HG02870 (cell line): ENCODE data around the gene GIGYF2.
"Not testable (repeated sequence)": the region's sequence is repeated elsewhere in the genome, so short reads cannot be mapped to it uniquely, and the experiment has no call there.

Source experiments
- ATAC-seq: cut with Tn5 transposase; IDR thresholded peaks from one replicate; pipeline ENCODE4 v1.9.1; 2021; ENCODE audit warnings: mild to moderate bottlenecking, moderate library complexity; ENCODE audit not compliant: unreplicated experiment

Gene GIGYF2

DNA sequence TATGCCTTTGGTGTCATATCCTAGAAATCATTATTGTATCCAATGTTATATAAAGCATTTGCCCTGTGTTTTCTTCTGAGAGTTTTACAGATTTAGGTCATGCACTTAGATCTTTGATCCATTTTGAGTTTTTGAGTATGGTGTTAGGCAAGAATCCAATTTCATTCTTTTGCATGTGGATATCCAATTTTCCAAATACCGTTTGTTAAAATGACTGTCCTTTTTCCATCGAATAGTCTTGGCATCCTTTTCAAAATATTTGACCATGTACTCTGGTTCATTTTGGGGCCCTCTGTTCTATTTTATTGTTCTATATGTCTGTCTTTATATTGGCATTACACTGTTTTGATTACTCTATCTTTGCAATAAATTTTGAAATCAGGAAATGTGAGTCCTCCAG is 103.0 kb downstream of the GIGYF2 start:
- no peak for ATAC-seq

DNA sequence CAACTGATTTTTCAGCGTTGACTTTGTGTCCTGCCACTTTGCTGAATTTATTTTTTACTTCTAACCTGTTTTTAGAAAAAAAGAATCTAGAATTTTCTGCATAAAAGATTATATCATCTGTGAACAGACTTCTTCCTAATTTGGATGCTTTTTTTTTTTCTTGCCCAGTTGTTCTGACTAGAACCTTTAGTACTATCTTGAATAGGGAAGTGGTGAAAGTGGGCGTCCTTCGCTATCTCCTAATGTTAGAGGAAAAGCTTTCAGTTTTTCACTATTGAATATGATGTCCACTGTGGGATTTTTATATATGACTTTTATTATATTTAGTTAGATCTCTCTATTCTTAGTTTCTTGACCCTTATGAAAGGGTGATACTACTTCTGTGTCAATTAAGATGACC is 105.0 kb downstream of the GIGYF2 start:
- ATAC-seq: no peak

DNA sequence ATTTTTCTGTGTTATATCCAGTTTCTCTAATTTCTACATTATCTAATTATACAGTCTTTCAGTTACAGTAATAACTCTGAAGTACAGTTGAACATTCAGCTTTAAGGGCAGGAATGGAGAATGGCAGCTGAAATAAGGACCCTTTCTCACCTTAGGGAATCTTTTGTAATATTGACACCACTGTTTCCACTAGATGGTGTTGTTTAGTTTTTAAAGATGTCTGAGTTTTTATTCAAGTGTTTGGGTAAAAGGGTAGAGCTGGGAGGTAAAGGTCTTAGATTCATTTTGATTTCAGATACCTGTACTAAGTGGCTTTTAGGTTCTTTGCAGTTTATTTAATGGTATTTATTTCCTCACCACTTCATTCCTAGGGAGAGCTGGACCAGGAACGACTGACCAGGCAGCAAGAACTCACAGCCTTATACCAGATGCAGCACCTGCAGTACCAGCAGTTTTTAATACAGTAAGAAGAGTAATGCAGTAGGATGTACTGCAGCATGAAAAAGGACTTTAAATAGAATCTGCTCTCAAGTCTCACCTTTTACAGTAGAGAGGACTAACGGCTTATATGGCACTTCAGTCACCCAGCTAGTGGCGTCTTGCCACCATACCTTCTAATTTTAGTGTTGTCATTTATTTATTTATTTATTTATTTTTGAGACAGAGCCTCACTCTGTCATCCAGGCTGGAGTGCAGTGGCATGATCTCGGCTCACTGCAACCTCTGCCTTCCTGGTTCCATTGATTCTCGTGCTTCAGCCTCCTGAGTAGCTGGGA is 112.4 kb downstream of the GIGYF2 start:
- no peak for ATAC-seq

DNA sequence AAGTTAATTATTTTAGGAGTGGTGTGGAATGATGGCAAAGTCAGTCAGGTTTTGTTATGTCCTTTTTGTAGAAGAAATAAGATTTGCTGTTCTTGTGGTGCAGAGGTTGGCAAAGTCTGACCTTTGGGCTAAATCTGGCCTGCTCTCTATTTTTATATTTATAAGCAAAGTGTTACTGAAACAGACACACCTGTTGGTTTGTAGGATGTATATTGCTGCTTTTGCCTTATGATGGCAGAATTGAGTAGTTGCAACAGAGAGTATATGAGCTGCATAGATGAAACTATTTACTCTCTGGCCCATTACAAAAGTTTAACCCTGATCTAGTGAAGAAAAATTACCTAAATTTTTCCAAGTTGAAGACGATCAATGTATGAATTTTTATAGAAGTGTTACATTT is 113.3 kb downstream of the GIGYF2 start:
- ATAC-seq: no peak

DNA sequence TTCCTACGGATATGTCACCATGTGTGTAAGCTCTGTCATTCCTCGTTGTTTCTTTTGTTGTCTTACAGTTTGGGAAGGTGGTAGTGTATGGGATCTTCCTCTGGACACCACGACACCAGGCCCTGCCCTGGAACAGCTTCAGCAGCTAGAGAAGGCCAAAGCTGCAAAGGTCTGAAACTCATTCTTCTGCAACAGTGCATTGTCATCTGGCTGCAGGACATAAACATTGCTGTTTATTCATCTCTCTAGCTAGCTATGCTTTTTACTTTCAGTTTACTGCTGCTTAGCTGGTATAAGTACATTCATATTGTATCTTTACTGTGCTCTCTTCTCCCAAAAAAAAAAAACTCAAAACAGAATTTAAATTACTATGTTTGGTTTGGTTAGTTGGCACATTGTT is 118.4 kb downstream of the GIGYF2 start:
- no peak for ATAC-seq

DNA sequence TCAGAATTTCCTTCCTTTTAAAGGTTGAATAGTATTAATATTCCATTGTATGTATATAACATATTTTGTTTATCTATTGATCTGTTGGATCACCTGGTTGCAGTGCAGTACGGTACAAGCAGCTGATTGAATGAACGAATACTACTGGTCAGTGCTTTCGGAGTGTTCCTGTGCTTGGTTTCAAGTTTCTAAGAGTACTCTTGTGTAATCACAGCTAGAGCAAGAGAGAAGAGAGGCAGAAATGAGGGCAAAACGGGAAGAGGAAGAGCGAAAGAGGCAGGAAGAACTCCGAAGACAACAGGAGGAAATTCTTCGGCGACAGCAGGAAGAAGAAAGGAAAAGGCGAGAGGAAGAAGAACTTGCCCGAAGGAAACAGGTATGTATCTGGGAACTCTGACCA is 119.5 kb downstream of the GIGYF2 start:
- ATAC-seq: no peak

DNA sequence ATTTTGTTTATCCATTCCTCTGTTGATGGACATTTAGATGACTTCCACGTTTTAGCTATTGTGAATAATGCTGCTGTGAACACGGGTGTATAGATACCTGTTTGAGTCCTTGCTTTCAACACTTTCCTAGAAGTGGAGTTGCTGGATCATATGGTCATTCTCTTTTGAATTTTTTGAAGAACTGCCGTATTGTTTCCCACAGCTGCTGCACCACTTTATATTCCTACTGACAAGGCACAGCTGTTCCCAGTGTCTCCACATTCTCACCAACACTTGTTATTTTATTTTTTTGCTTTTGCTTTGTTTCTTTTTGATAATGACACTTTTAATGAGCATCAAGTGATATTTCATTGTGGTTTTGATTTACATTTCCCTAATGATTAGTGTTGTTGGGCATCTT is 120.6 kb downstream of the GIGYF2 start:
- no peak for ATAC-seq

DNA sequence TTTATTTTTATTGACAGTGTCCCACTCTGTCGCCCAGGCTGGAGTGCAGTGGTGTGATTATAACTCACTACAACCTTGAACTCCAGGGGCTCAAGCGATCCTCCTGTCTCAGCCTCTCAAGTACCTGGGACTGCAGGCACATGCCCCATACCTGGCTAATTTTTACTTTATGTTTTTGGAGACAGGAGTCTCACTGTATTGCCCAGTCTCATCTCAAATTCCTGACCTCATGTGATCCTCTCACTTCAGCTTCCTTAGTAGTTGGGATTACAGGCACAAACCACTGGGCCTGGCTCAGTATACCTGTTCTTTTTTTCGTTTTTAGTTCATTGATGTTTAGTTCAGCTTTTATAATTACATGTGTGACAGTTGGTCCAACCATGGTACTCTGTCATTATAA is 132.9 kb downstream of the GIGYF2 start:
- no peak for ATAC-seq

DNA sequence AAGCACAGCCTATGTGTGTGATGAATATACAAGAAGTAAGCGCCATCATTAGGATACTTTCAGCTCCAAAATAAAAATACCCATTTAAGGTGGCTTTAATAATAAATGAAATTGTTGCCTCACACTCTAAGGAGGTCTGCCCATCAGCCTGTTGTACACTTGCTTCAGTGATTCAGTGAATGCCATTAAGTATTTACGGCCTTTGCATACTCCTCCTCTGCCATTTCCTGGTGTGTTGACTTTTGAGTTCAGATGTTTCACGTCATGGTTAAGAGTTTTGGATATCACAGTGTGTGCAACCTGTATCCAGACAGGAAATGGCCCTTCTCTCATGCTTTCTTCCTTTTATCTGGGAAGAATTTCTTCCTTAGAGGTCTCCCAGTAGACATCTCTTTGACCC is 134.4 kb downstream of the GIGYF2 start:
- ATAC-seq: no peak

DNA sequence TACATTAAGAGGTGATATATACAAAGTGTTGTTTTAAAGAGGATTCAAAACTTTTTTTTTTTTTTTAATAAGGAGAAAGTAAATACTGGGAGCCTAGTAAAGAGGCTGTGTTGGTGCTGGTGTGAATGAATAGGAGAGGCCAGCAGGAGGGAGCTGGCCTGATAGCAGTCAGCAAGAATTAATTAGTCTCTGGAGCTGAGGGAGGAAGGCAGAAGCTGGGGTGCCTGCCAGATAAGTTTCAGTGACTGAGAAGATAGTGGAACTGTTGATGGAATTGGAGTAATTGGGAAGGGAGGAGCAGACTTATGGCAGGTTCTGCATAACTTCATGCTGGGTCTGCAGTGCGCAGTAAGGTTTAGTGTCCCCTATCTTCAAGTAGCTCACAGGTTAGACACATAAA is 136.7 kb downstream of the GIGYF2 start:
- no peak for ATAC-seq

DNA sequence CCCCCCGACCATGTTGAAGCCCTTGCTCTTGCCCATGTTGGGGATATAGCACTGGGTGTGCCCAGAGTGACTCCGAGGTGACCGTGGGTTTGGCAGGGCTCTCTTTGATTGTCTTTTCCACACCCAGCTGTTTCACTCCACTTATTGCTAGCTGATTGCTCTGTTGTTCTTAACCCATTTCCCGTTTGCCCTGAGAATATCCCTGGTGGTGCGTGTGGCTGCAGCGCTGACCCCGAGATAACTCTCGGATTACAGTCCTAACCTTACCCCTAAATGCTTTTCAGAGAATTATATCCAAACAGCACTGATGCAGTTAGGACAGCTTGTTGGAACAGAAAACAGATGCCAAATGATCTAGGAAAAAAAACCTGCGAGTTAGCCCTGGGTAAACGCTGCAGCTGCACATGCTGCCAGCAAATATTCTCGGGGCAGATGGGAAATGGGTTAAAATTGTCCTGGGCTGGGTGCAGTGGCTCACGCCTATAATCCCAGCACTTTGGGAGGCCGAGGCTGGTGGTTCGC is 138.6 kb downstream of the GIGYF2 start:
- no peak for ATAC-seq

DNA sequence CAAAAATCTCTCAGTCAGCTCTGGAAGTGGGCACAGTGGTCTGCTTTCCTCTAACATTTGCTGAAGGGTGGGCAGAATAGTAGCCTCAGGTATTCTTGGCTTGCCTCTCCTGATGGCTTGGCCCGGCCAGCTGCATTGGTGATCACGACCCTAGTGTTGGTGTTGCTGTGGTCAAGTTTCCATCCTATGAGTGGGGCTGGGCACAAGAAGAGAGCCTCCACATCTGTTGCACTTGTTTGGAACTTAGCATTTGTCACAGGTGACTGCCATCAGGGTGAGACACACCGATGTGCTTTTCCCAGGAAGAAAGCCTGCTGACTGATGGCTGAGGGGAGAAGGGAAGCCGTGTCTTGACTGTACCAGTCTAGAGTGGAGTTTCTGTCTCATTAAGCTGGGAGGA is 139.8 kb downstream of the GIGYF2 start:
- ATAC-seq: no peak

DNA sequence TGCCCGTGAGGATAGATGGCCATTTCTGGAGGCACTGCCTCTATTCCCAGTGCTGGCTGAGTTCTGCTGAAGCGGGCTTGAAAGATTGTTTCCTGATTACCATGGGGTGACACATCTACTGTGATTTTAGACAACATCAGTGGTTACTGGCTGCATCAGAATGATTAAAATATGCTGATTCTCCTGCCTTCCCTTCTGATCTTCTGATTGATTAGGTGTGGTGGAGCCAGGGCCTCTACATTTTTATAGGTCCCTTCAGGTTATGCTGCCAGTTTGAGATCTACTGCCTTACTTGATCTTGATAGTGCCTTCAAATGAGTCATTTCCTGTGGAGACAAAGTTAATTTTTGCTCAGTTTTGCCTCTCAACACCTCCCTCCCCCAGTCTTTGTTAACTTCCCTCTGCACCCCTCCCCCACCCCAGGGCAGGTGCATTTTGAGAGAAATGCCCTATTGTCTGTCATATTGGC is 141.3 kb downstream of the GIGYF2 start:
- ATAC-seq: no peak

DNA sequence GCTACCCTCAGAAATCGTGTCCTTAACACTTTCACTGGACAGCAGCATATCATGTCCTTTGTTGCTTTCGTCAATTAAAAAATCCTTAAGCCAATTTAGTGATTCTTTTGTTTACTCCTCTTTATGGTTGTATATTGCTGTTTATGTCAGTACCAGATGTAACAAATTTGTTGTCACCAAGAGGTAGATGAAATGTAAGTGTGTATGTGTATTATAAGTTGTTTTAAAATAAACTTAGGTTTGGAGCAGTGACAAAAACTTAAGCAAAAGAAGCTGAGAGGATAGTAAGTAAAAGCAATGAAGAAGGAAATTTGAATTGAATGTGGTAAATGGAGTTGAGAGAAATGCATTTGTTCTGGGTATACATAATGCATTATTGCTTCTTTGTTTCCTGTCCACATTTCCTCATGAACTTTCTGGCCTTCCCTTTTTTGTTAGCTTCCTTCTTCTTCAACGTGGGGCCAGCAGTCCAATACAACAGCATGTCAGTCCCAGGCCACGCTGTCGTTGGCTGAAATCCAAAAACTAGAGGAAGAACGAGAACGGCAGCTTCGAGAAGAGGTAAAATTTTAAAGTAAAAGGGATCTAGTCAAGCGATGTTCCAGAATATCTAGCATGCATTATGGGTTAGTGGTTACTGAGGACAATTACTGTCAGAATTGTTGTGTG is 142.4 kb downstream of the GIGYF2 start:
- ATAC-seq: no peak

DNA sequence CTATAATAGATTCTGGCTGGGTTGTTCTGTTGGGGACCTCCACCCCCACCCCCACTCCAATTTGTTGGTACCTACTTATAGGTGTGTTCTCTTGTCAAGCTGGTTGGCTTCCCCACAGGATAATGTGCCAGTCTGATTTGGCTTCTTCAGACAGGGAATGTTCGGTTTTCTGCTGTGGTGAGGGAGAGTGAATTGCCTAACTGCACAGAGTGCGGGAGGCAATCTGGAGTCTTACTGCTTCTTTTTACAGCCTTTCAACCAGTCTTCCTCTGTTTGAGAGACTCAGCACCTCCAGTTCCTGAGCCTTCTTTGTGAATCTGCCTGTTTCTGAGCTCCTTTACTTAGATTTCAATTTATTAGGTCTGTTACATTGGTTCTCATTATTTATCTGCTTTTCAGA is 145.6 kb downstream of the GIGYF2 start:
- no peak for ATAC-seq

DNA sequence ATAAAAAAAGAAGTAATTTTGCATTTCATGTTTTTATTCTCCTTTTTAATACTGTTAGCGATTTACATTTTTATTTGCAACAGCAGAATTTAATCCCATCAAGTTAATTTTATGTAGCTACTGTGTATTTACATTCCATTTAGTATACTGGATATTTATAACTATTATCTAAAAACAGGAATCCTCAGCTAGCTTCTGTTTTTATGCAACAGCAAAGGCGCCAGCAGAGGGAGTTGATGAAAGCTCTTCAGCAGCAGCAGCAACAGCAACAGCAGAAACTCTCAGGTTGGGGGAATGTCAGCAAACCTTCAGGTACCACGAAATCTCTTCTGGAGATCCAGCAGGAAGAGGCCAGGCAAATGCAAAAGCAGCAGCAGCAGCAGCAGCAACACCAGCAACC is 146.7 kb downstream of the GIGYF2 start:
- ATAC-seq: no peak

DNA sequence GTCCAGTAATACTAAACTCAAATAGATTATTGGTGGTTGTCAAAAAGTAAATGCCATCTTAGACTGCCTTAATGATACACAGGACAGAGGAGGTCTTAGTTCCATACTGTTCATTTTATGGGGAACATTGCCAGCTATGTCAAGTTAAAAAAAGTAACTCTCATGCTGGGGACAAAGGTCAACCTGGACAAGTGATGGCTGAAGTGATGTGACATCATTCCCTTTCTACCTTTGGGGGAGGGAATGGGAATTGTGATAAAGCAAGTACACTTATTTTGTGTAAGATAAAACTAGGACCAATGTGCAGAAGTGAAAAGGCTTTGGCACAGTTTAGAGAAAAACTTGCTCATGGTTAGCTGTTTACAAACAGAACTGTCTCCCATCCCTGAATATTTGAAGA is 148.9 kb downstream of the GIGYF2 start:
- no peak for ATAC-seq

DNA sequence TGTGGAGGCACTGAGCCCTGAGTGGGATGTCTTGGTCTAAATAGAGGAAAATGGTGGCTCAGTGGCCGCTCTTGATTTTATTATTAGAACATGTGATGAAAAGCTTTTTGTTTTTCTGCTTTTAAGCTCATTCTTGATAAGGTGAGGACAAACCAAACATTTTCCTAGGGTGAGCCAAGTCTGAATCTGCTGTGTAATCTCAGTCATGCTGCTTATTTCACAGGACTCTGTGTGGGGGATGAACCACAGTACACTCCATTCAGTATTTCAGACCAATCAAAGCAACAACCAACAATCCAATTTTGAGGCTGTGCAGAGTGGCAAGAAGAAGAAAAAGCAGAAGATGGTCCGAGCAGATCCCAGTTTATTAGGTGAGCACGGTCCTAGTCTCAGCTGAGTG is 152.9 kb downstream of the GIGYF2 start:
- no peak for ATAC-seq

DNA sequence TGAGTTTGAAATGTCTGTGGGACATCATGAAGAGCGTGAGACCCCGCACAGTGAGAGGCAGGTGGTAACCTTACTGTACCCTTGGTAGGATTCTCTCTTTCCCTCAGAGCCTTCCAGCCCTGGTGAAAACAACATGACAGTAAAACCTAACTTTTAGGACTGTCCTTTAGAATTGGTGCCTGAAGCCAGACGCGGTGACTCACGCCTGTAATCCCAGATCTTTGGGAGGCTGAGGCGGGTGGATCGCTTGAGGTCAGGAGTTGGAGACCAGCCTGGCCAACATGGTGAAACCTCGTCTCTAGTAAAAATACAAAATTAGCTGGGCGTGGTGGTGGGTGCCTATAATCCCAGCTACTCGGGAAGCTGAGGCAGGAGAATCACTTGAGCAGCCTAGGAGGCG is 154.9 kb downstream of the GIGYF2 start:
- not testable (repeated sequence) for ATAC-seq

DNA sequence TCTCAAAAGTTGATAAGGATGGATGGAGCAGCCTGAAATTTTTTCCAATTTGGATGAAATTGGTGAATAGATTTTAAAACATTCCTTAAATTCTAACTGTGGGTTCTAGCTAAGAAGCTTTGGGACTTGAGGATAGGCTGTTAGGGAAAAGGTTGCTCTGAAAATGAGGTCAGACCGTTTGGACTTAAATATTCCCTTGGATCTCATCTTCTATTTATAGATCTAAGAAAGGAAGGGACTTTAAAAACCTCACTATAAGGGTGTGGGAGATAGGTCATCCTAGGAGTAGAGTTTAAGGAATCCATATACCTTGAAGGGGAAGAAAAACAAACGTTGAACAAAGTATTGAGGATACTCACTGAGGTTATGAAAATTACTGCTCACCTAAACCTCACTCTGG is 155.5 kb downstream of the GIGYF2 start:
- ATAC-seq: no peak

DNA sequence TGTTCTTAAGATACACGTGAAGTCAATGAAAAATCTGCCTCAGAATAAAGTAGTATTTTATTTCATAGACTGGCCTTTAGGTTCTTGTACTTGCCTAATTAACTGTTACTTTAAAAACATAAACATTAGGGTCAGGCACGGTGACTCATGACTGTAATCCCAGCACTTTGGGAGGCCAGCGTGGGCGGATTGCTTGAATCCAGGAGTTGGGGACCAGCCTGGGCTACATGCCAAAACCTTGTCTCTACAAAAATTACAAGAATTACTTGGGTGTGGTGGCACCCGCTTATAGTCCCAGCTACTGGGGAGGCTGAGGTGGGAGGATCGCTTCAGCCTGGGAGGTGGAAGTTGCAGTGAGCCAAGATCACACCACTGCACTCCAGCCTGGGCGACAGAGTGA is 157.0 kb downstream of the GIGYF2 start:
- ATAC-seq: no peak

DNA sequence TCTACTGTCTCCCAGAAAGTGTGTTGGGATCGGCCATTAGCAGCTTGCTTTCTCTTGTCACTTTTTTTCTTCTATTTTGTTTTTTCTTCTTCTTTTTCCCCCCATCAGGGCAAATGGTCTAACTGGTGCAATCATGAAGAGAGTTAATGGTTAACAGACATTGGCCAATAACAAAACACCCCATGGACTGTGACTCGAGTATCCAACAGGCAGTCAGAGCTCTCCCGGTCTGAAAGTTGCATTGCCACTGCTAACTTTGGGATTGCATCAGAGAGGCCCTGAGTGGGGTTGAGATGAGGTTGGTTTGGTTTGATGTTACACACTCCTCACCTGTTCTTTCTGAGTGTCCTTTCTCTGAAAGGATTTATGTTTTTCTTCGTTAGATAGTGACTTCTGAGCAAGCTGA is 160.0 kb downstream of the GIGYF2 start:
- no peak for ATAC-seq
